SU-DHL-6 (cell line): ENCODE measurements around the gene TNS1.

Experiments used
- H2AFZ ChIP-seq: fragments of 200-600 bp; sonication (generic); 2 replicates; pipeline ENCODE4 v1.6.1; 2014; ENCODE audit warnings: low read depth, mild to moderate bottlenecking, moderate library complexity, mixed read lengths, antibody characterized with exemption, low read length; ENCODE audit not compliant: severe bottlenecking
- H3F3A ChIP-seq: fragments of 200-600 bp; shearing (Covaris generic); 2 replicates; pipeline ENCODE4 v1.6.0; 2016; ENCODE audit warnings: antibody characterized with exemption, mild to moderate bottlenecking; ENCODE audit not compliant: insufficient read depth
- H3K27ac ChIP-seq: fragments of 200-600 bp; sonication (generic); 2 replicates; pipeline ENCODE4 v1.5.1; 2016; ENCODE audit warnings: low read depth, mild to moderate bottlenecking, low read length, moderate library complexity, mixed read lengths
- H3K27me3 ChIP-seq: fragments of 200-600 bp; sonication (generic), shearing (Covaris generic); 2 replicates; pipeline ENCODE4 v1.6.0; 2014; ENCODE audit warnings: mild to moderate bottlenecking, low read length
- H3K36me3 ChIP-seq: fragments of 200-600 bp; sonication (generic); 2 replicates; pipeline ENCODE4 v1.6.1; 2014; ENCODE audit warnings: mild to moderate bottlenecking, low read length, mixed read lengths
- H3K4me2 ChIP-seq: fragments of 300-600, 200-600 bp; shearing (Covaris generic), sonication (generic); 2 replicates; pipeline ENCODE4 v1.6.0; 2014; ENCODE audit warnings: low read length, low read depth, mild to moderate bottlenecking; ENCODE audit not compliant: poor library complexity, severe bottlenecking
- H3K4me3 ChIP-seq: fragments of 200-600 bp; sonication (generic); 2 replicates; pipeline ENCODE4 v1.5.1; 2014; ENCODE audit warnings: antibody characterized with exemption, low read length, mild to moderate bottlenecking, mixed read lengths; ENCODE audit not compliant: insufficient read depth, poor library complexity, severe bottlenecking
- H3K79me2 ChIP-seq: fragments of 200-600 bp; sonication (generic); 2 replicates; pipeline ENCODE4 v1.6.1; 2014; ENCODE audit warnings: mild to moderate bottlenecking, low read length, moderate library complexity; ENCODE audit not compliant: insufficient read depth
- H3K9ac ChIP-seq: fragments of 200-600 bp; sonication (generic); 2 replicates; pipeline ENCODE4 v1.7.0; 2014; ENCODE audit warnings: mild to moderate bottlenecking, low read length
- H3K9me2 ChIP-seq: fragments of 200-600 bp; sonication (generic); replicated peaks from 2 replicates; pipeline ENCODE4 v1.6.1; 2014; ENCODE audit warnings: low read length; ENCODE audit not compliant: insufficient read depth
- H3K9me3 ChIP-seq: fragments of 200-600 bp; sonication (generic); 2 replicates; pipeline ENCODE4 v1.6.1; 2014; ENCODE audit warnings: low read length, mixed read lengths; ENCODE audit not compliant: insufficient read depth
- H4K20me1 ChIP-seq: fragments of 200-600 bp; sonication (generic); 2 replicates; pipeline ENCODE4 v1.6.1; 2014; ENCODE audit warnings: low read depth, mild to moderate bottlenecking, antibody characterized with exemption, low read length, moderate library complexity, mixed read lengths
- CTCF ChIP-seq: fragments of 200-600 bp; sonication (generic); IDR thresholded peaks from one replicate; pipeline ENCODE4 v1.5.1; 2017; ENCODE audit warnings: antibody characterized with exemption, mild to moderate bottlenecking, low read length, moderate library complexity; ENCODE audit not compliant: insufficient read depth, poor library complexity, severe bottlenecking
- EZH2phosphoT487 ChIP-seq: fragments of 200-600 bp; sonication (generic), shearing (Covaris generic); conservative IDR thresholded peaks from 2 replicates; pipeline ENCODE4 v1.6.1; 2018; ENCODE audit warnings: mild to moderate bottlenecking, antibody characterized with exemption, low read length, moderate library complexity, mixed read lengths

TNS1 gene

GRCh38 chr2:217798743-217799562 lies 203.8 kb downstream of the TNS1 start:
- TF ChIP-seq CTCF (no peak), EZH2phosphoT487 (no peak)
- Histone ChIP-seq H4K20me1 (no peaks in the 10 kb centered on the region), H3K9me2 (no peaks in the 10 kb centered on the region), H3K27ac (no peak overlapping the region), H3K27me3 (no peaks in the 10 kb centered on the region), H2AFZ (no peak overlapping the region), H3K79me2 (no peaks in the 10 kb centered on the region), H3K9me3 (no peaks in the 10 kb centered on the region), H3K9ac (no peak overlapping the region), H3F3A (no peaks in the 10 kb centered on the region), H3K36me3 (no peaks in the 10 kb centered on the region), H3K4me2 (no peak overlapping the region), H3K4me3 (no peak overlapping the region)

GRCh38 chr2:217798191-217798590 lies 204.6 kb downstream of the TNS1 start:
- Histone ChIP-seq H3K9me3 (no peaks in the 10 kb centered on the region), H3K36me3 (no peaks in the 10 kb centered on the region), H4K20me1 (no peaks in the 10 kb centered on the region), H3K4me3 (no peak overlapping the region), H3K4me2 (no peak overlapping the region), H2AFZ (no peak overlapping the region), H3K79me2 (no peaks in the 10 kb centered on the region), H3F3A (no peaks in the 10 kb centered on the region), H3K9me2 (no peaks in the 10 kb centered on the region), H3K27ac (no peak overlapping the region), H3K27me3 (no peaks in the 10 kb centered on the region), H3K9ac (no peak overlapping the region)
- TF ChIP-seq EZH2phosphoT487: no peak
- no peak for TF ChIP-seq CTCF

- H3K4me3 ChIP-seq: no peak overlapping the region
- no peaks in the 10 kb centered on the region for H3K9me2 ChIP-seq
- no peaks in the 10 kb centered on the region for H3K9me3 ChIP-seq
- no peaks in the 10 kb centered on the region for H3F3A ChIP-seq
- H3K4me2 ChIP-seq: peak overlapping the region; percentile 5
- TF ChIP-seq EZH2phosphoT487: no peak
- no peak for TF ChIP-seq CTCF
- no peaks in the 10 kb centered on the region for H3K36me3 ChIP-seq
- no peak overlapping the region for H2AFZ ChIP-seq
- H3K27ac ChIP-seq: peak overlapping the region; percentile 24; the same call in 1 of the 2 replicates
- no peaks in the 10 kb centered on the region for H3K27me3 ChIP-seq
- H3K79me2 ChIP-seq: no peaks in the 10 kb centered on the region
- no peak overlapping the region for H3K9ac ChIP-seq
- H4K20me1 ChIP-seq: no peaks in the 10 kb centered on the region
Observed at GRCh38 chr2:217797661-217798069, 205.1 kb downstream of the TNS1 start.
